ENCODE results near the gene WNT2B. TPM values are rescaled to one million over a fixed set of nuclear protein-coding genes. Genes with fewer than 3 reads are reported as not detected.
A peak's percentile ranks its signal among the peaks of the same experiment; 100 is the strongest.

Gene WNT2B
- total RNA-seq, 1 donor from 2014 or later: 18.5 TPM

DNA sequence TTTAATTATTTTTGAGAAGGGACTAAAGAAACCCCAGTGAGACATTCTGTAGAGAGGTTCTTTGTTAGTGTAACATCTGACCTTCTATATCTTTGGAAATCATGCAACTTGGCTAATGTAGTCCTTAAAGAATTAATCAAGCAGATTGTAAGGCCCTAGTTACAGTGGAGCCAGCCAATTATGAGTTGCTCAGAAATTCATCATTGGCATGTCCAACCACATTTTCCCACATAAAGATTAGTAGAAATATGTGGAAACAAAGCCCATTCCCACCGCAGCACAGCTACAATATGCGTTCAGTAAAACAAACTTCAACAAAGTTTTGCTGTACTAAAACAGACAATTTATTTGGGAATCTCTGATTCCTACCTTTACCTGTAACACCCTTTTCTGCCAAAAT lies 27.8 kb downstream of the WNT2B start:
- no peaks in the 10 kb centered on the region for H3K9me3 ChIP-seq (ENCODE audit: insufficient read depth, low read depth, low read length)
- Mint-ChIP-seq H3K36me3 (ENCODE audit: low read depth, unreplicated experiment) (peaks cover 3% of the 10 kb centered on the region), H3K27me3 (ENCODE audit: low read depth, unreplicated experiment) (no peaks in the 10 kb centered on the region), H3K9me3 (ENCODE audit: unreplicated experiment) (no peaks in the 10 kb centered on the region), H3K27ac (ENCODE audit: unreplicated experiment) (no peak overlapping the region), H3K4me3 (ENCODE audit: unreplicated experiment) (no peak overlapping the region), H3K4me1 (ENCODE audit: low read depth, unreplicated experiment) (peaks cover 42% of the 10 kb centered on the region)
- peak overlapping the region; percentile 38 for H3K9ac ChIP-seq (ENCODE audit: low read length)
- FAIRE-seq (no peak), DNase-seq (ENCODE audit: low read depth) (peak; percentile 89)
- no peaks in the 10 kb centered on the region for H4K20me1 ChIP-seq (ENCODE audit: insufficient read depth, low read length)
- H3K27me3 ChIP-seq (ENCODE audit: insufficient read depth, low read length): no peaks in the 10 kb centered on the region
- TF ChIP-seq, protein P1, sequence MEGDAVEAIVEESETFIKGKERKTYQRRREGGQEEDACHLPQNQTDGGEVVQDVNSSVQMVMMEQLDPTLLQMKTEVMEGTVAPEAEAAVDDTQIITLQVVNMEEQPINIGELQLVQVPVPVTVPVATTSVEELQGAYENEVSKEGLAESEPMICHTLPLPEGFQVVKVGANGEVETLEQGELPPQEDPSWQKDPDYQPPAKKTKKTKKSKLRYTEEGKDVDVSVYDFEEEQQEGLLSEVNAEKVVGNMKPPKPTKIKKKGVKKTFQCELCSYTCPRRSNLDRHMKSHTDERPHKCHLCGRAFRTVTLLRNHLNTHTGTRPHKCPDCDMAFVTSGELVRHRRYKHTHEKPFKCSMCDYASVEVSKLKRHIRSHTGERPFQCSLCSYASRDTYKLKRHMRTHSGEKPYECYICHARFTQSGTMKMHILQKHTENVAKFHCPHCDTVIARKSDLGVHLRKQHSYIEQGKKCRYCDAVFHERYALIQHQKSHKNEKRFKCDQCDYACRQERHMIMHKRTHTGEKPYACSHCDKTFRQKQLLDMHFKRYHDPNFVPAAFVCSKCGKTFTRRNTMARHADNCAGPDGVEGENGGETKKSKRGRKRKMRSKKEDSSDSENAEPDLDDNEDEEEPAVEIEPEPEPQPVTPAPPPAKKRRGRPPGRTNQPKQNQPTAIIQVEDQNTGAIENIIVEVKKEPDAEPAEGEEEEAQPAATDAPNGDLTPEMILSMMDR (IDR thresholded peaks at IDR 0.05; ENCODE audit: insufficient read depth, low read depth, low read length): no peak
- no peak for TF ChIP-seq EZH2 (IDR thresholded peaks at IDR 0.05; ENCODE audit: insufficient read depth, low read length)
- H3K36me3 ChIP-seq (ENCODE audit: insufficient read depth, low read length): peaks cover 4% of the 10 kb centered on the region
- no peak overlapping the region for H2AFZ ChIP-seq (ENCODE audit: low read depth, low read length)
- peaks cover 28% of the 10 kb centered on the region for H3K4me1 ChIP-seq (ENCODE audit: insufficient read depth, low read length)
- H3K4me3 ChIP-seq (ENCODE audit: insufficient read depth, low read depth, low read length): no peak overlapping the region
- peak overlapping the region; percentile 45 for H3K4me2 ChIP-seq (ENCODE audit: low read length)
- H3K27ac ChIP-seq (ENCODE audit: low read depth, low read length): peak overlapping the region; percentile 56
- no peaks in the 10 kb centered on the region for H3K79me2 ChIP-seq (ENCODE audit: insufficient read depth, low read length)

- H3K36me3 ChIP-seq (ENCODE audit: insufficient read depth, low read length): peaks cover 5% of the 10 kb centered on the region
- TF ChIP-seq, protein P1 (IDR thresholded peaks at IDR 0.05; ENCODE audit: insufficient read depth, low read depth, low read length): no peak
- TF ChIP-seq EZH2 (IDR thresholded peaks at IDR 0.05; ENCODE audit: insufficient read depth, low read length): no peak
- H3K9ac ChIP-seq (ENCODE audit: low read length): peak overlapping the region; percentile 38
- no peak overlapping the region for H2AFZ ChIP-seq (ENCODE audit: low read depth, low read length)
- H3K4me3 Mint-ChIP-seq (ENCODE audit: unreplicated experiment): no peak overlapping the region
- no peaks in the 10 kb centered on the region for H3K9me3 Mint-ChIP-seq (ENCODE audit: unreplicated experiment)
- no peaks in the 10 kb centered on the region for H3K27me3 ChIP-seq (ENCODE audit: insufficient read depth, low read length)
- no peaks in the 10 kb centered on the region for H3K27me3 Mint-ChIP-seq (ENCODE audit: low read depth, unreplicated experiment)
- FAIRE-seq: peak; percentile 13
- H4K20me1 ChIP-seq (ENCODE audit: insufficient read depth, low read length): no peaks in the 10 kb centered on the region
- H3K4me2 ChIP-seq (ENCODE audit: low read length): no peak overlapping the region
- no peaks in the 10 kb centered on the region for H3K9me3 ChIP-seq (ENCODE audit: insufficient read depth, low read depth, low read length)
- H3K4me1 ChIP-seq (ENCODE audit: insufficient read depth, low read length): peaks cover 21% of the 10 kb centered on the region
- H3K79me2 ChIP-seq (ENCODE audit: insufficient read depth, low read length): no peaks in the 10 kb centered on the region
- H3K27ac ChIP-seq (ENCODE audit: low read depth, low read length): peak overlapping the region; percentile 56
- no peak overlapping the region for H3K27ac Mint-ChIP-seq (ENCODE audit: unreplicated experiment)
- no peak overlapping the region for H3K4me3 ChIP-seq (ENCODE audit: insufficient read depth, low read depth, low read length)
- H3K36me3 Mint-ChIP-seq (ENCODE audit: low read depth, unreplicated experiment): peaks cover 3% of the 10 kb centered on the region
- peaks cover 37% of the 10 kb centered on the region for H3K4me1 Mint-ChIP-seq (ENCODE audit: low read depth, unreplicated experiment)
- DNase-seq (ENCODE audit: low read depth): peak; percentile 81
These were observed 28.7 kb downstream of the WNT2B start for GRCh38 chr1:112537456-112537855.

DNA sequence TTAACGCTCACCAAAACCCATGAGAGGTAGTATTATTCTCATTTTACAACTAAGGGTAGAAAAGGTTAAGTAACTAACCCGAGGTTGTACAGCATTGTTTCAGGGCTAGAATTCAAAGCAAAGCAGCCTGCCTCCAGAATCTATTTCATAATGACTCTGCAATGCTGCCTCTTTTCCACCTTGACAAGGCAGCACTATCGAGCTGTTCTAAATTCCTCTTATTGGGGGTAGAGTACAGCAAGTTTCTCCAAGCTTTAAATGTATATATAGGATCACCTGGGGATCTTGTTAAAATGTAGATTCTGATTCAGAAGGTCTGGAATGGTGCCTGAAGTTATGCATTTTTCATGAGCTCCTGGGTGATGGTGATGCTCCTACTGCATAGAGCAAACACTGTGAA lies 30.1 kb downstream of the WNT2B start:
- no peak overlapping the region for H3K9ac ChIP-seq (ENCODE audit: low read length)
- H3K9me3 ChIP-seq (ENCODE audit: insufficient read depth, low read depth, low read length): no peaks in the 10 kb centered on the region
- no peak overlapping the region for H2AFZ ChIP-seq (ENCODE audit: low read depth, low read length)
- no peaks in the 10 kb centered on the region for H3K27me3 ChIP-seq (ENCODE audit: insufficient read depth, low read length)
- no peak overlapping the region for H3K4me2 ChIP-seq (ENCODE audit: low read length)
- H3K4me1 Mint-ChIP-seq (ENCODE audit: low read depth, unreplicated experiment): peaks cover 28% of the 10 kb centered on the region
- no peaks in the 10 kb centered on the region for H3K9me3 Mint-ChIP-seq (ENCODE audit: unreplicated experiment)
- no peaks in the 10 kb centered on the region for H3K79me2 ChIP-seq (ENCODE audit: insufficient read depth, low read length)
- H3K4me3 Mint-ChIP-seq (ENCODE audit: unreplicated experiment): no peak overlapping the region
- DNase-seq (ENCODE audit: low read depth): no peak
- peak overlapping the region; percentile 26 for H3K27ac Mint-ChIP-seq (ENCODE audit: unreplicated experiment)
- peaks cover 5% of the 10 kb centered on the region for H3K36me3 ChIP-seq (ENCODE audit: insufficient read depth, low read length)
- H3K27ac ChIP-seq (ENCODE audit: low read depth, low read length): no peak overlapping the region
- peaks cover 18% of the 10 kb centered on the region for H3K4me1 ChIP-seq (ENCODE audit: insufficient read depth, low read length)
- TF ChIP-seq EZH2 (IDR thresholded peaks at IDR 0.05; ENCODE audit: insufficient read depth, low read length): no peak
- TF ChIP-seq, protein P1 (IDR thresholded peaks at IDR 0.05; ENCODE audit: insufficient read depth, low read depth, low read length): no peak
- H3K4me3 ChIP-seq (ENCODE audit: insufficient read depth, low read depth, low read length): no peak overlapping the region
- no peak for FAIRE-seq
- no peaks in the 10 kb centered on the region for H3K27me3 Mint-ChIP-seq (ENCODE audit: low read depth, unreplicated experiment)
- peaks cover 3% of the 10 kb centered on the region for H3K36me3 Mint-ChIP-seq (ENCODE audit: low read depth, unreplicated experiment)
- H4K20me1 ChIP-seq (ENCODE audit: insufficient read depth, low read length): no peaks in the 10 kb centered on the region

All from astrocyte (in vitro differentiated cells and primary cell).